Heart left ventricle (tissue), 13 donors: ENCODE measurements around the gene FTO.

Source experiments
- POLR2A ChIP-seq, 2 donors: fragments of 450-650 bp; IDR thresholded peaks; one replicate each; pipeline ENCODE4 v1.6.1; 2017; ENCODE audit warnings: antibody characterized with exemption in 2 of 2, mild to moderate bottlenecking in 2 of 2, moderate library complexity in 2 of 2
- TF ChIP-seq, protein P1 (sequence below), 12 donors: fragments of 200-600 bp; sonication (generic) in 4 of 12; IDR thresholded peaks; one replicate each; pipeline versions ENCODE4 v1.5.0 to v1.8.0; 2018 to 2022; ENCODE audit warnings: antibody characterized with exemption in 12 of 12, mild to moderate bottlenecking in 5 of 12
- donor health status: ischemic (EF 13 %, LVEDD 7.1; RV severe dilation, severe dysfunction).
- donor health status: DM: no; HTN: yes; CAD: no.
- donor health status: DM: no; HTN: no; CAD: no.
- donor health status: ischemic (EF 25% LVEDD 6.9; RV normal size, moderate dysfunction).
- donor health status: ischemic (EF 25% LVEDD 5.7; RV mildly dilated, moderate dysfunction).
- donor health status: ischemic (EF 35%, LVEDD 5.7; RV mildly dilated, moderate dysfunction).
- donor health status: nonischemic (EF 11% LVEDD 7.7; RV severe dilation, severe dysfunction).
- donor health status: DM: yes; HTN: yes; CAD: no.
- donor health status: PGD.
- donor health status: ischemic (EF 29% LVEDD 5.4; RV normal size, mild dysfunction).
- donor health status: nonischemic (EF 23%, LVEDD 6.1; RV moderate dilation, normal function).

DNA sequence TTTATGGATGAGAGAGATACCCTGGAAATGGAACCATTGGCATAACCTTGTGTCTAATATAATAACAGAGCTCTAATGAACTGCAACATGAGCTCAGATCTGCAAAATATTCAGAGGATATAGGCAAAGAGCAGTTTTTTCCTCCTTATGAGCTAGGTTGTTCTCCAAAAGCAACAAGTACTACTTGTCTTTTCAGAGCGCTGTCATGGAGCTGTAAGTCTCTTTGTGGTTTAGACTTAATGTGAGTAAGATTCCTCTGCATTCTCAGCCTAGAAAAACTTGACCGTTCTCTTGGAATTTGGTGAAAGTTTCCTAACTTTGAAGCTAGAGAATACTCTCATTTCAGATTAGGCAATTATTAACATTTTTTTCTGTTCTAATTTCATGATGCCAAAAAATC is 85.2 kb downstream of the FTO start:
- TF ChIP-seq, protein P1, sequence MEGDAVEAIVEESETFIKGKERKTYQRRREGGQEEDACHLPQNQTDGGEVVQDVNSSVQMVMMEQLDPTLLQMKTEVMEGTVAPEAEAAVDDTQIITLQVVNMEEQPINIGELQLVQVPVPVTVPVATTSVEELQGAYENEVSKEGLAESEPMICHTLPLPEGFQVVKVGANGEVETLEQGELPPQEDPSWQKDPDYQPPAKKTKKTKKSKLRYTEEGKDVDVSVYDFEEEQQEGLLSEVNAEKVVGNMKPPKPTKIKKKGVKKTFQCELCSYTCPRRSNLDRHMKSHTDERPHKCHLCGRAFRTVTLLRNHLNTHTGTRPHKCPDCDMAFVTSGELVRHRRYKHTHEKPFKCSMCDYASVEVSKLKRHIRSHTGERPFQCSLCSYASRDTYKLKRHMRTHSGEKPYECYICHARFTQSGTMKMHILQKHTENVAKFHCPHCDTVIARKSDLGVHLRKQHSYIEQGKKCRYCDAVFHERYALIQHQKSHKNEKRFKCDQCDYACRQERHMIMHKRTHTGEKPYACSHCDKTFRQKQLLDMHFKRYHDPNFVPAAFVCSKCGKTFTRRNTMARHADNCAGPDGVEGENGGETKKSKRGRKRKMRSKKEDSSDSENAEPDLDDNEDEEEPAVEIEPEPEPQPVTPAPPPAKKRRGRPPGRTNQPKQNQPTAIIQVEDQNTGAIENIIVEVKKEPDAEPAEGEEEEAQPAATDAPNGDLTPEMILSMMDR (IDR thresholded peaks at IDR 0.05), result no peak
- no peak for TF ChIP-seq POLR2A (IDR thresholded peaks at IDR 0.05)
